Smooth muscle cell (in vitro differentiated cells): ENCODE data around the gene PRR33. TPM values are rescaled to one million over a fixed set of nuclear protein-coding genes. Genes with fewer than 3 reads are reported as not detected.

Experiments
- DNase-seq: peaks from one replicate; lab custom pipeline; 2025; ENCODE audit not compliant: unreplicated experiment; lab: John Stamatoyannopoulos, UW
- H2AFZ ChIP-seq: fragments of 200-600 bp; sonication (generic); 2 replicates; pipeline ENCODE4 v1.6.0; 2016; ENCODE audit warnings: antibody characterized with exemption, low read depth, mild to moderate bottlenecking
- H3F3A ChIP-seq: fragments of 200-600 bp; sonication (generic); 2 replicates; pipeline ENCODE4 v1.6.0; 2017; ENCODE audit warnings: antibody characterized with exemption, low read depth
- H3K27ac ChIP-seq: fragments of 200-600 bp; sonication (generic); 2 replicates; pipeline ENCODE4 v1.5.1; 2016; ENCODE audit warnings: low read depth, mild to moderate bottlenecking
- H3K27me3 ChIP-seq: fragments of 200-600 bp; sonication (generic); 2 replicates; pipeline ENCODE4 v1.6.1; 2016; ENCODE audit warnings: low read depth, mild to moderate bottlenecking
- H3K36me3 ChIP-seq: fragments of 200-600 bp; sonication (generic); 2 replicates; pipeline ENCODE4 v1.5.1; 2016; ENCODE audit warnings: low read depth
- H3K4me1 ChIP-seq: fragments of 200-600 bp; sonication (generic); 2 replicates; pipeline ENCODE4 v1.5.1; 2016; ENCODE audit warnings: low read depth
- H3K4me2 ChIP-seq: fragments of 200-600 bp; sonication (generic); 2 replicates; pipeline ENCODE4 v1.6.0; 2016; ENCODE audit warnings: mild to moderate bottlenecking
- H3K4me3 ChIP-seq: fragments of 200-600 bp; sonication (generic); 2 replicates; pipeline ENCODE4 v1.5.1; 2016; ENCODE audit warnings: mild to moderate bottlenecking
- H3K79me2 ChIP-seq: fragments of 200-600 bp; sonication (generic); 2 replicates; pipeline ENCODE4 v1.6.0; 2016; ENCODE audit warnings: low read depth, mild to moderate bottlenecking
- H3K9ac ChIP-seq: fragments of 200-600 bp; sonication (generic); 2 replicates; pipeline ENCODE4 v1.6.0; 2016; ENCODE audit warnings: low read depth
- H3K9me3 ChIP-seq: fragments of 200-600 bp; sonication (generic); replicated peaks from 2 replicates; pipeline ENCODE4 v1.5.1; 2016; ENCODE audit warnings: low read depth
- H4K20me1 ChIP-seq: fragments of 200-600 bp; sonication (generic); 2 replicates; pipeline ENCODE4 v1.6.0; 2016; ENCODE audit warnings: low read depth
- CTCF ChIP-seq: fragments of 200-600 bp; sonication (generic); IDR thresholded peaks from 2 replicates; pipeline ENCODE4 v1.5.1; 2017; ENCODE audit warnings: borderline replicate concordance, mild to moderate bottlenecking, antibody characterized with exemption; ENCODE audit not compliant: insufficient read depth, poor library complexity, severe bottlenecking
- WGBS: methylation state at CpG from one replicate; pipeline ENCODE4 v1.1.7; 2016; ENCODE audit warnings: low lambda C conversion rate; 5-methylcytosine and 5-hydroxymethylcytosine counted together
- polyA plus RNA-seq: library from polyadenylated mRNA; unstranded; fragments of >200 nt; fragmentation: Nextera tagmentation; extraction: Ambion mirVana; gene quantifications from 2 replicates; pipeline ENCODE4 v1.2.1, GENCODE V29; 2016
- total RNA-seq: library from RNA; depleted of rRNA; stranded (reverse); fragments of >200 nt; gene quantifications from 2 replicates; pipeline ENCODE4 v1.2.3, GENCODE V29; 2014

PRR33 gene
- total and polyA plus RNA-seq, 2 experiments from 2014 or later, result not detected

GRCh38 chr11:1892558-1892957 lies 863 bp upstream of the PRR33 start:
- Histone ChIP-seq H3K79me2 (no peaks in the 10 kb centered on the region), H2AFZ (no peak overlapping the region), H3K4me3 (no peak overlapping the region), H4K20me1 (no peaks in the 10 kb centered on the region), H3K4me2 (no peak overlapping the region), H3K9ac (no peak overlapping the region), H3K27ac (no peak overlapping the region), H3F3A (peaks cover 5% of the 10 kb centered on the region), H3K9me3 (no peaks in the 10 kb centered on the region), H3K36me3 (no peaks in the 10 kb centered on the region), H3K4me1 (no peaks in the 10 kb centered on the region), H3K27me3 (no peaks in the 10 kb centered on the region)
- 93% methylated on average over 3 of the region's 5 CpGs for WGBS
- no peak for DNase-seq
- TF ChIP-seq CTCF, result no peak

- no peaks in the 10 kb centered on the region for H3K4me1 ChIP-seq
- H3K36me3 ChIP-seq, result no peaks in the 10 kb centered on the region
- WGBS, result 93% methylated on average over 7 of the region's 7 CpGs
- no peak overlapping the region for H3K4me2 ChIP-seq
- H3F3A ChIP-seq, result peaks cover 5% of the 10 kb centered on the region
- no peaks in the 10 kb centered on the region for H3K79me2 ChIP-seq
- H3K9me3 ChIP-seq, result no peaks in the 10 kb centered on the region
- no peak overlapping the region for H2AFZ ChIP-seq
- no peak for DNase-seq
- H3K9ac ChIP-seq, result no peak overlapping the region
- no peaks in the 10 kb centered on the region for H4K20me1 ChIP-seq
- H3K27me3 ChIP-seq, result no peaks in the 10 kb centered on the region
- no peak overlapping the region for H3K4me3 ChIP-seq
- no peak for TF ChIP-seq CTCF
- H3K27ac ChIP-seq, result no peak overlapping the region
These were observed 421 bp upstream of the PRR33 start for GRCh38 chr11:1892116-1892515.

- H3K4me2 ChIP-seq, result no peak overlapping the region
- no peaks in the 10 kb centered on the region for H4K20me1 ChIP-seq
- no peak for DNase-seq
- no peak overlapping the region for H2AFZ ChIP-seq
- no peaks in the 10 kb centered on the region for H3K9me3 ChIP-seq
- H3K9ac ChIP-seq, result no peak overlapping the region
- peaks cover 5% of the 10 kb centered on the region for H3F3A ChIP-seq
- H3K27ac ChIP-seq, result no peak overlapping the region
- H3K27me3 ChIP-seq, result no peaks in the 10 kb centered on the region
- no peak overlapping the region for H3K4me3 ChIP-seq
- H3K79me2 ChIP-seq, result no peaks in the 10 kb centered on the region
- no peak for TF ChIP-seq CTCF
- WGBS, result 89% methylated on average over 30 of the region's 34 CpGs
- no peaks in the 10 kb centered on the region for H3K36me3 ChIP-seq
- H3K4me1 ChIP-seq, result no peaks in the 10 kb centered on the region
These were observed 552 bp downstream of the PRR33 start for GRCh38 chr11:1890856-1891830.
